GM19239 (cell line): ENCODE measurements around the gene CXCL3.

Experiments
- DNase-seq: peaks from one replicate; pipeline ENCODE4 v3.0.0; 2011; ENCODE audit warnings: low spot score; ENCODE audit not compliant: insufficient read length
- FAIRE-seq: peaks from 2 replicates; lab custom pipeline; 2011; peaks lifted over from hg19 to GRCh38; lab: Jason Lieb, UNC

CXCL3 gene

DNA sequence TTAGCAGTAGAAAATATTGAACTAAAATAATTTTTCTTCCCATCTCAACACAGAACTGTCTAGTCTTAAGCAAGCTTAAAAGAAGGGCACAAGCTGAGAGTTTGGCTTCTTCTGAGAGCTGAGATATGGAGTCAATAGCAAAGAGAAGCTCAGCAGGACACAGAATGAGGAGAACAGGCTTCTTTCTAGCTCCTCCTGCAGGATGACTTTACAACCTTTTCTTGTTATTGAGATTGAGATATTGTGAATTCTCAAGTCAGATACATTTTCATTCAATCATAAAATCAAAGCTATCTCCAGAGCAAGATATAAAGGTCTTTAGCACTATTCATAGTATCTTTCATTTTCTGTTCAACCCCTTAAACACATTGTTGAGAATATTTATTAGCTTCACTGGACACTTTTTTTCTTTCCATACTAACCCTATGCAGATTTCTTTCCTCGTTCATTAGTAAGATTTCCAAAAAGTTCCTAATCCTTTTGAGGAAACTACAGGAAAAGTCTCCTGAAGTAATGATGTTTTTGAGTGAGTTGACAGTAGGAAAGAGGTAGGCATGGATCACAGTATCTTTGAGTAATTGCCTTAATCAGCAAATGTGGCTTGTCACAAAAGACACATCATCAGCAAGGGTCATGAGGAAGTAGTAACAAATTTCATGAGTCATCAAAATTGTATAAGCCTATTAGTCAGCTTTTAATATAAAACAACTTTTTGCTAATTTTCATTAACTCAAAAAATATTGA is 17.8 kb upstream of the CXCL3 start:
- DNase-seq (no peak), FAIRE-seq (no peak)

DNA sequence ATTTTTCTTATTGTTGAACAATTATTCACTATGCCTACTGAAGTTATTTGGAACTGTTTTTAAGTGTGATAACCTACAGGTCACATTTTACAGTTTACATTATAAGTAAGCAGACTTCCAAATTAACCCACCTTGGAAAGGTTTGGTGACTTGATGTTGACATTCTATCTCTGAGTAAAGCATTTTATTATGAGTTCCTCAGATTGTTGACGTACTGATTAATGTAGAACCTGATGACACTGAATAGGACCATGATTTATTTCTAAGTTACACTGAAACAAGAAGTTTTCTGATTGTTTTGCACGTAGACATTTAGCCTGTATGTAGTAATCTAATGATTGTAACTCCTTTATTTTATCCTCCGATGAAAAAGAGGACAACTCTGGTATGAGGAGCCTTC is 17.0 kb upstream of the CXCL3 start:
- DNase-seq, result no peak
- no peak for FAIRE-seq

DNA sequence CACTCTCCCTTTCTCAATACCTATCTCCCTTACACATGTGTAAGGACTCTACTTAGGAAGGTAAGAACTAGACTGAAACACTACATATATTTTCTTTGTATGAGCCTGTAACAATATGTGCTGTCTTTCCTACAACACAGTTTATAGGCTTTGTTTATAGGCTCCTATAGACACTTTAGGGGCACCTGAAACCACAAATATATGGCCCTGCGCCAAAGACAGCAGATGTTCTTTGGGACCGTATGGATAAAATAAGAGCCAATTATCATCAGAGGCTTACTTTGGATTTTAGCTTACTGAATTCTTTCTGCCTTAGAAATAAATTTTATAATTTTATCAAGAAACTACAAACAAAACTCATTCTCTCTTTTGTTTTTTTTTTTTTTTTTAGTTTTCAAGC is 16.6 kb upstream of the CXCL3 start:
- FAIRE-seq (no peak), DNase-seq (no peak)

GRCh38 chr4:74054483-74055047 is 16.1 kb upstream of the CXCL3 start:
- DNase-seq, result no peak

GRCh38 chr4:74047152-74047551 is 8.7 kb upstream of the CXCL3 start:
- no peak for DNase-seq
- FAIRE-seq, result no peak

More at GRCh38 chr4:74054483-74055047, 16.1 kb upstream of the CXCL3 start:
- FAIRE-seq, result no peak

DNA sequence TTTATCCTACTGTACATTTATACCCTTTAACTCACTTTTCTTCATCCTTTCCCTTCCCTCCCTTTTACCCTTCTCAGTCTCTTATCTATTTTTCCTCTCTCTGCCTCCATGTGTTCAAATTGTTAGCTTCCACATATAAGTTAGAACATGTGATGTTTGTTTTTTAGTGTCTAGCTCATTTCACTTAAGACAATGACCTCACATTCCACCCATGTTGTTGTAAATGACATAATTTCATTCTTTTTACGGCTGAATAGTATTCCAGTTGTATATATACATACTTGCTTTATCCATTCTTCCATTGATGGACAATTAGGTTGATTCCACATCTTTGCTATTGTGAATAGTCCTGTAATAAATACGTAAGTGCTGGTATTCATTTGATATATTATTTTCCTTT is 7.3 kb upstream of the CXCL3 start:
- no peak for DNase-seq
- no peak for FAIRE-seq

- no peak for FAIRE-seq
- no peak for DNase-seq
These were observed 6.8 kb upstream of the CXCL3 start for GRCh38 chr4:74045247-74045646.

- no peak for FAIRE-seq
- no peak for DNase-seq
These were observed 6.2 kb upstream of the CXCL3 start for GRCh38 chr4:74044677-74045076.

DNA sequence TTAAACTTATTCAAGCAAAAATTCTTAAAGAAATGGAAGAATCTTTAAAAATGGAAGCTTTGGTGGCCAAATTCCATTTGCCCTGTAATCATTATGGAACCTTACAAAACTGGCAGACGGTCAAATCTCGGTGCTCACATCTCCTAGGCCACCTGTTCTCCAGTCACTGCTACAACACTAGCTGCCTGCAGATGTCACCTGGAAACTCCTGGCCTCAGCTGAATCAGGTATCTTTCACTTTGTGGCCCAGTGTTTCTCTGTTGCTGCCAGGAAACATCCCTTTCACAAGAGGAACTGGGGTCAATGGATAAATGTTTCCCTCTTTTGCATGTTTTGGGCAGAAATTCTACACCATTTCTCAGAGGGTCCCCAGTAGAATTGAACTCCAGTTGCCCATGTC is 4.2 kb upstream of the CXCL3 start:
- no peak for FAIRE-seq
- DNase-seq, result no peak

DNA sequence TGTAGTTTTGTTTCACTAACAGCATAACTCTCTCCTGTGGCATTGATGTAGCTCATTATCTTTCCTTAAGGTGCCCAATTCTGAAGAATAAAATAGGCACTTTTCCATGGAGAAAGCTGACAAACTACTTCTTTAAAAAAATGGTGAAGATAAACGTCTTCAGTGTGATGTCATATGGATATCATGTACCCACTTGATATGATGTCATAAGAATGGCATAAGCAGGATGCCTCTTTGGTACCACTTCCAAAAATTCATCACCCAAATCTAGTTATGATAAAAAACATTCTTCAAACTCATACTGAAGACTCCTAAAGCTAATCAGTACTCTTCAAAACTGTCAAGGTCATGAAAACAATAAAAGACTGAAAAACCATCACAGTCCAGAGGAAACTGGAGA is 2.9 kb upstream of the CXCL3 start:
- FAIRE-seq, result no peak

GRCh38 chr4:74039315-74039763 is 850 bp upstream of the CXCL3 start:
- FAIRE-seq, result no peak

More for the DNA sequence above, 2.9 kb upstream of the CXCL3 start:
- no peak for DNase-seq

GRCh38 chr4:74038086-74038424 is 434 bp downstream of the CXCL3 start:
- FAIRE-seq (peak; percentile 47), DNase-seq (no peak)

More at GRCh38 chr4:74039315-74039763, 850 bp upstream of the CXCL3 start:
- no peak for DNase-seq

GRCh38 chr4:74037076-74037955 is 1.2 kb downstream of the CXCL3 start:
- DNase-seq, result no peak

DNA sequence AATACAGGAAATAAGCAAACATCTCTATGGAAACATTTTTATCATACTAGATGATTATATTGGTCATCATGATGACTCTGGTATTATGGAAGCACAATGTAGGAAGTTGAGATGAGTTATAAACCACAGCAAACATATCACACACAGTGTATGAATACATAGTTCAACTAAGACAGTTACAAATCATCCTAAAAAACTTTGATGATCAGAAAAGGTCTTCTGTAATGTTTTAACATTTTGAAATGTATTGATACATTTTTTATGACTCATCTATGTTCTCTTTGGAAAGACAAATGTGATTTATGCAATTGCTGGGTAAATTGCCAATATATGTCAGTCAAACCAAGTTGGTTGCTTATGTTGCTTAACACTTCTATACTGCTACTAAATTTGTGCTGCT is 4.8 kb downstream of the CXCL3 start:
- no peak for FAIRE-seq
- no peak for DNase-seq

More at GRCh38 chr4:74037076-74037955, 1.2 kb downstream of the CXCL3 start:
- FAIRE-seq, result no peak

DNA sequence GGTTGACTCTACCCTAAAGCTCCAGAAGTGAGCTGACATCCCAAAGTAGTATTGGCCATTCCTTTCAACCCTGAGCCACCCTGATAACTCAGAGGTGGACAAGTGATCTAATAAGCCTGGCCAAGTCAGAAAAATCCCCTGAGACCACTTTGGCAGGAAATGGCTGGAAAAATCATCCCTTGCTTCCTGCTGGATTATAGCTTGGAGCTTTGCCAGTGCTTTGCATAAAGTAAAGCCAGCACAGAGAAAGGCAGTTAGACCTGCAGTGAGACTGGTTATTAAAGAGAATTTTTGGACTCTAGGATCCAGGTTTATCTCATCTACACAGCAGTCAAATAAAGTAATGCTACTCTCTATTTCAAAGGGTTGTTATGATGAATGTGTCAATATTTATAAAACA is 6.4 kb downstream of the CXCL3 start:
- FAIRE-seq, result no peak
- no peak for DNase-seq

DNA sequence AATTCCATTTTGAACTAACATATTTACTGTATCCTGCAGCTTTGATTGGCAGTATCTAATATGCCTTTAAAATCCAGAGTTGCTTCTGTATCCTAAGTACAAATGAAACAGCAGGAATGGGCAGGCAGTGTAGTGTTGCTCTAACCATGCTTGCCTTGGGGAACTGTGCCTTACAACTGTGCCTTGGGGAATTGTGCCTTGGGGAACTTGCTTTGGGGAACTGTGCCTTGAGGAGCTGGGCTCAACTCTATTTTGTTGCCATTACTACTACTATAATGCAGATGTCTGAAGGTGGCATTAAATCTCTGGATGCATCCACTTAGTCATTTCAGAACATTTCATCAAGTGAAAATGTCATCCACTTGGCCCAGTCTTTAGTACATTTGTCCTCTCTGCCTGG is 6.9 kb downstream of the CXCL3 start:
- DNase-seq (no peak), FAIRE-seq (no peak)

- FAIRE-seq, result no peak
- DNase-seq, result no peak
These were observed 8.2 kb downstream of the CXCL3 start for GRCh38 chr4:74030285-74030684.

DNA sequence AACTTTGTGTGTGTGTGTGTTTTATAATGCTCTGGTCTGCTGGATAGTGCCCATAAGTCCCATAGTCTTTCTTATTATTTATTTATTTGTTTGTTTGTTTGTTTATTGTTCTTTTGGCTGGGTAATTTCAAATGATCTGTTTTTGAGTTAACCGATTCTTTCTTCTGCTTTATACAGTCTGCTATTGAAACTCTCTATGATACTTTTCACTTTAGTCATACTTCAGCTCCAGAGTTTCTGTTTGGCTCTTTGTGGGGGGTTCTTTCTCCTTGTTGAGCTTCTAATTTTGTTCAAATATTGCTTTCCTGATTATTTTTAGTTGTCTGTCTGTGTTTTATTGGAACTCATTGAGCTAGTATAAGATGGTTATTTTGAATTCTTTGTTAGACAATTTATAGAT is 10.0 kb downstream of the CXCL3 start:
- FAIRE-seq, result no peak
- no peak for DNase-seq

- FAIRE-seq (no peak), DNase-seq (no peak)
These were observed 14.8 kb downstream of the CXCL3 start for GRCh38 chr4:74023709-74024108.

GRCh38 chr4:74021601-74022000 is 16.9 kb downstream of the CXCL3 start:
- no peak for FAIRE-seq
- no peak for DNase-seq

DNA sequence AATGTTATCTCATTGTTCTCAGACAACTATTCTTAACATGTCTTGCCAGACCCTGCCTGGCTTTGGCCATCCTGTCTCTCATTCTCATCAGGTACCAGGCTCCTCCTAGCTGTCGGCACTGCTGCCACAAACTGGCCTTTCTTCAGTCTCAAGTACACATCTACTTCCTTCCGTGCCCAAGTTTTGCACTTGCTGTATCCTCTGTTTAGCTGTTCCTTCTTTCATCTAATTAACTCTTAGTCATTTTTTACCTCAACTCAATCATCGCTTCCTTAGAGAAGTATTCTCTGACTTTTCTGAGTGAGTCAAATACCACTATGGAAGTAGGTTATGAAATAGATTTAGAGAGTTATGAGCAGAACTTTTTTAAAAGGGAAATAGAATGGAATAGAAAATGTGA is 19.7 kb downstream of the CXCL3 start:
- DNase-seq (no peak), FAIRE-seq (no peak)
